GM21367 (cell line): Measurements from ENCODE around the gene ERRFI1.
"Not testable (repeated sequence)": the region's sequence is repeated elsewhere in the genome, so short reads cannot be mapped to it uniquely, and the experiment has no call there.

Experiments used
- ATAC-seq: cut with Tn5 transposase; IDR thresholded peaks from one replicate; pipeline ENCODE4 v1.9.1; 2021; ENCODE audit not compliant: unreplicated experiment

ERRFI1 gene, protein sequence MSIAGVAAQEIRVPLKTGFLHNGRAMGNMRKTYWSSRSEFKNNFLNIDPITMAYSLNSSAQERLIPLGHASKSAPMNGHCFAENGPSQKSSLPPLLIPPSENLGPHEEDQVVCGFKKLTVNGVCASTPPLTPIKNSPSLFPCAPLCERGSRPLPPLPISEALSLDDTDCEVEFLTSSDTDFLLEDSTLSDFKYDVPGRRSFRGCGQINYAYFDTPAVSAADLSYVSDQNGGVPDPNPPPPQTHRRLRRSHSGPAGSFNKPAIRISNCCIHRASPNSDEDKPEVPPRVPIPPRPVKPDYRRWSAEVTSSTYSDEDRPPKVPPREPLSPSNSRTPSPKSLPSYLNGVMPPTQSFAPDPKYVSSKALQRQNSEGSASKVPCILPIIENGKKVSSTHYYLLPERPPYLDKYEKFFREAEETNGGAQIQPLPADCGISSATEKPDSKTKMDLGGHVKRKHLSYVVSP

DNA sequence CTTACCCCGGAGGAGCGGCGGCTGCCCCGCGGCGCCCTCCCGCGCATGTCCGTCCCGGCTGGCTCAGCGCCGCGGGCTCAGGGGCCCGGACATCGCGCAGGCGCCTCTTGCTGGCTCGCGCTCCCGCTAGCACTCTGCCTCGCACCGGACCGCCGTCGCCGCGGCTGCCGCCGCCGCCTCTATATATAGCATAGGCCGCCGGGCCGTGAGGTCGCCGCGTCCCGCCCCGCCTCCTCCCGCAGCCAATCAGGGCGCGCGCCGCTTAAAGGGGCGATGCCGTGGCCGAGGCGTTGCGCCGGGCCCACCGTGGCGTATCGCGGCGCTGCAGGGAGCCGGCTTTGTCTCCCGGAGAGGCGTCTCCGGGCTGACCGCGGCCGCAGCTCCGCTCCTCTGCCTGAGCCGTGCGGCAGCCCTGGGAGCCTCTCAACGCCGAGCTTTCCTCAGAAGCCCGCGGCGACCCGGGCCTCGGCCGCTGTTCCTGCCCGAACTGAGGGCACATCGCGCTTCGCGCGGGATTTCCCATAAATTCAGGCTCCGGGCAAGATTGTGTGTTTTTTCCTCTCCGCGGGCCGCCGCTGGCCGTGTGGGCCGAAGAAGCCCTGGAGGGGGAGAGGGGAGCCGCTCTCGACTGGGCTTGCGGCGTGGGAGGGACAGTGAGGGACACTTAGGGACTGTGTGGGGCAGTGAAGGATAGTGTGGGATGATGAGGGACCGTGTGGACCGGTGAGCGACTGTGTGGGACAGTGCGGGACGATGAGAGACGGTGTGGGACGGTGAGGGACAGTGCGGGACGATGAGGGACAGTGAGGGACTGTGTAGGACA is at the start of gene ERRFI1:
Gene ERRFI1 (minus strand): TSS at position 157 of the 823 bp plus-strand sequence. CDS start 10,690 bp downstream, outside the sequence.
- peak; percentile 88 for ATAC-seq

DNA sequence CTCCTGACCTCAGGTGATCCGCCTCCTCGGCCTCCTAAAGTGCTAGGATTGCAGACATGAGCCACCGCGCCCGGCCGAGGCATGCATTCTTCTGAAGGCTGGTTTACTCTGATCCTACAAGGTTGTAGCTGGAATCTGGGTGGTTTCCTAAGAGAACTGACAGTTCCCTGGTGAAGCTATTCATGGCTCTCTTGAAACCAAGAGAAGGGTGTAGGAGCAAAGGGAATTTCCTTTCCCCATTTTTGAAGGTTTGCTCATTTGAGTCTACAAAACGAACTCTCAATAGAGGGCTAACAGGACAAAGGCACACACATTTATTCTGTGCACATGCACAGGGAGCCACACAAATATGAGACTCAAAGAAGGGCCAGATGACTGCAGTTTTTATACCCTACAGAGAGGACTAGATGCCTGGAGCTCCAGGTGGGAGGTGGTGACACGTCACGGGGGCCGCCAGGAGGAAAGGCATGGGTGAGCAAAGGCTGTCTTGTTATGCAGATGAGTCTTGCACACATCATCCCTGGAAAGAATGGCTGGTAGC is 49.5 kb upstream of the ERRFI1 start:
- no peak for ATAC-seq

DNA sequence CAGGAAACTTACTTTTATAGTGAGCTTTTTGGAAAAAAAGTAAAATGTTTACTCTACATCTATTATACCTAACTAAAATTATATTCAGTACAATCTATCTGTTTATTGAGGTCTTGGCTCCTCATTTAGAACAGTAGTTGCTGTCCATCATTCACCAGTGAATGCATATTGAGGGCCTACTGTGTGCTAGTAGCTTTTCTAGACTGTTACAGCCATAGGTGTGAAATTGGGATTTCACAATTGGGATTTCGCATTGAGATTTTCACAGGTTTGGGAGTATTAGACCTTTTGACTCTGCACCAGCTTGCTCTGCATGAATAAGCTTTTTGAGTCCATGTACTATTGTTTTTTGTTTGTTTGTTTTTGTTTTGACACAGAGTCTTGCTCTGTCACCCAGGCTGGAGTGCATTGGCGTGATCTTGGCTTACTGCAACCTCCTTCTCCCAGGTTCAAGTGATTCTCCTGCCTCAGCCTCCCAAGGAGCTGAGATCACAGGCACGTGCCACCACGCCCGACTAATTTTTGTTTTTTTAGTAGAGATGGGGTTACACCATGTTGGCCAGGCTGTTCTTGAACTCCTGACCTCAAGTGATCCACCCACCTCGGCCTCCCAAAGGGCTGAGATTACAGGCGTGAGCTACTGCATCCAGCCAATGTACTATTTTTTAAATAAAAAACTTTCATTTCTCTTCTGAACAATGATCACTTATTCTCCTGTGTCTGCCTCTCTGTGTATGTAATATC is 47.2 kb upstream of the ERRFI1 start:
- ATAC-seq: no peak

DNA sequence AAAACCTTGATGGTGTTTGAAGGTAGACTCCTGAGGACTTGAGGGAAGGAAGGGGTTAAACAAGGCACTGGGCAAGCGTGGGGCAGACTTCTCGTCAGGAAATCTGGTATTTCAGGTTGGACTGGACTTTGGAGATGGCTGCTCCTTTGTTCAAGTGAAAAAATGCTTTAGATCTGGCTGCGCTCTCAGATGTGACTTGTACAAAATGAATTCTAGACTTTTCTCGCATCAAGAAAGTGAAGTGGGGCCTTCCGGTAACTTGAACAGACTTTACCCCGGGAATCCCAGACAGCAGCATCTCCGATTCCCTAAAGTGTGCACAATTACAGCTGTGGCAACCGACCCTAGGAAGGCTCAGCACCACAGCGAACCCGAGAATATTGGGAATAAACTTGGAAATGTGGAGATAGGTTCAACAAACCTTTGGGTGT is 44.3 kb upstream of the ERRFI1 start:
- ATAC-seq: no peak

DNA sequence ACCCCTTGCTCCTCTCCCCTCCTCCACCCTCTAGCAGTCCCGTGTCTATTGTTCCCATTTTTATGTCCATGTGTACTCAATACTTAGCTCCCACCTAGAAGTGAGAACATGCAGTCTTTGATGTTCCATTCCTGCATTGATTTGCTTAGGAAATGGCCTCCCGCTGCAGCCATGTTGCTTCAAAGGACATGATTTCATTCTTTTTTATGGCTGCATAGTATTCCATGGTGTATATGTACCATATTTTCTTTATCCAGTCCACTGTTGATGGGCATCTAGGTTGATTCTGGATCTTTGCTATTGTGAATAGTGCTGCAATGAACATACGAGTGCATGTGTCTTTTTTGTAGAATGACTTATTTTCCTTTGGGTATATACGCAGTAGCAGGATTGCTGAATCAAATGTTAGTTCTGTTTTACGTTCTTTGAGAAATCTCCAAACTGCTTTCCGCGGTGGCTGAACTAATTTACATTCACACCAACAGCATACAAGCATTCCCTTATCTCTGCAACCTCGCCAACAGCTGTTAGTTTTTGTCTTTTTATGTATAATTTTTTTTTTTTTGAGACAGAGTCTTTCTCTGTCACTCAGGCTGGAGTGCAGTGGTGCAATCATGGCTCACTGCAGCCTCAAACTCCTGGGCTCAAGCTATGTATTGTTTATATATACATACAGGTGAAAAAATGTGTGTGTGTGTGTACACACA is 43.7 kb upstream of the ERRFI1 start:
- not testable (repeated sequence) for ATAC-seq

DNA sequence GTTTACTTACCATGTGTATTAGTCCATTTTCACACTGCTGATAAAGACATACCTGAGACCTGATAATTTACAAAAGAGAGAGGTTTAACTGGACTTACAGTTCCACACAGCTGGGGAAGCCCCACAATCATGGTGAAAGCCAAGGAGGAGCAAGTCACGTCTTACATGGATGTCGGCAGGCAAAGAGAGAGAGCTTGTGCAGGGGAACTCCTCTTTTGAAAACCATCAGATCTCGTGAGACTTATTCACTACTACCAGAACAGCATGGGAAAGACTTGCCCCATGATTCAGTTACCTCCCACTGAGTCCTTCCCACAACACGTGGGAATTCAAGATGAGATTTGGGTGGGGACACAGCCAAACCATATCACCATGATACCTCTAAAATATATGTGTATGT is 39.3 kb upstream of the ERRFI1 start:
- ATAC-seq: no peak

DNA sequence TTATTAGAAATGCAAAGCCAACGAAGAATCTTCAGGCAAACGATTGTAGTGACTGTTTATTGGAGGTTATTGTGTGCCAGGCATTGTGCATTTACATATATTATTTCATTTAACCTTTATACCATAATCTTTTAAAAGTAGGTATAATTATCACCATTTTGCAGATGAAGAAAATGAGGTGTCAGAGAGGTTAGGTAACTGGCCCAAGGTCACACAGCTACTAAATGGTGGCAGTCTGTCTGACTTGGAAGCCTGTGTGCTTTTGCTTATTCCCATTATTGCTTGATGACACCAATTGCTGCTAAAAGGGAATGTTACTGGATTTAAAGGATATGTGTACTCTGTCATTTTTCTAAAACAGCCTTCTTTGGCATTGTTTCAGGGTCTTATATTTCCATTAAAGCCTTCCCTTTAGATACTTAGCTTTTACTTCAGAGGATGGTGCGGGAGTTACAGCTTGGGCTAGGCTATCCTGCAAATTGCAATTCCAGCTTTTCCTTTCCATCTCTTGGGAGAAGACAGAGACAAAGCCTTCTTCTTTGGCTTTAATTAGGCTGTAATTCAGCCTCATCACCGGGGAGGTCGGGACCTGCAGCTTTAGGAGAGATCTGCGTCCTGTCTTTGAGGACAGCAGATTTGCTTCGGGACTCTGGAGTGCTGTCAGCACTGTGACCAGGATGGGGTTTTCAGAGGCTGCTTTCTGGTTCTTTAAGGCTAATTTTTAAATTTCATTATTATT is 37.4 kb upstream of the ERRFI1 start:
- ATAC-seq: no peak

DNA sequence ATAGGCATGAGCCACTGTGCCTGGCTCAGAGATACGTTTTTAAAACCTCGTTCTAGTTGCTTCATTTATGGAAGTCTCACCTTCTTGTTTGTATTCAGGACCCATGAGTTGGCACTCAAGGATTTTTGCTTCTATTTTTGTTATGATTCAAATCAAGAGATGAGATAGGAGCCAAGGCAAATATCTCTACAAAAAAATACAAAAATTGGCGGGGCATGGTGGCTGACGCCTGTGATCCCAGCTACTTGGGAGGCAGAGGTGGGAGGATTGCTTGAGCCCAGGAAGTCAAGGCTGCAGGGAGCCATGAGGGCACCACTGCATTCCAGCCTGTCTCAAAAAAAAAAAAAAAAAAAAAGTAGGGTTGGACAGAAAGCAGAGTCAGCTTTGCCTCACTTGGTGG is 36.8 kb upstream of the ERRFI1 start:
- no peak for ATAC-seq

DNA sequence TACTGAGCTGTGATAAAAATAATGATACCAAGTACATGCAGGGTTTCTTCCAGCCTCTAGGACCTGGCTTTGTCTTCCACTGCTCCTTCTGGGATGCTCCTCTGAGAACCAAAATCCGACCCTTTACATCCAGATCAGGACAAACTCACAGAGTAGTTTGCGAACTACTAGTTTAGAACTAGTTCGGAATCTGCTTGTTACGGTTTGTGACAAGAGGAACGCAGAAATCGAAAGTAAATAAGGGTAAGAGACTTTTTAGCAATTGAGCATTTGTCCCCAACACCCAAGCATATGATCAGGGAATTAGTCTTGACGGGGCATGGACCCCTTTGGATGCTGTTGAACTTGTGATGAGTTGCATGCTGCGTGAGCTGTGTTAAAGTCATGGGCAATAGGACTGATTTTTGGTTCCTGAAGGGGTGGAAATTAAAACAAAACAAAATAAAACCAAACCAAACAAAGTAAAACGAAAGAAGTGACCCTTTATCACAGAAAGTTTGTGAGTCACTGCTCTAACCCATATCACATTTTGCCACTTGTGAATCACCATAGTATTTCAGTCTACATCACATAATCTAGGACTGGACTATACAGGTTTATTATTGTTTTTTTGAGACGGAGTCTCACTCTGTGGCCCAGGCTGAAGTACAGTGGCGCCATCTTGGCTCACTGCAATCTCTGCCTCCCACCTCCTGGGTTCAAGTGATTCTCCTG is 35.7 kb upstream of the ERRFI1 start:
- no peak for ATAC-seq

DNA sequence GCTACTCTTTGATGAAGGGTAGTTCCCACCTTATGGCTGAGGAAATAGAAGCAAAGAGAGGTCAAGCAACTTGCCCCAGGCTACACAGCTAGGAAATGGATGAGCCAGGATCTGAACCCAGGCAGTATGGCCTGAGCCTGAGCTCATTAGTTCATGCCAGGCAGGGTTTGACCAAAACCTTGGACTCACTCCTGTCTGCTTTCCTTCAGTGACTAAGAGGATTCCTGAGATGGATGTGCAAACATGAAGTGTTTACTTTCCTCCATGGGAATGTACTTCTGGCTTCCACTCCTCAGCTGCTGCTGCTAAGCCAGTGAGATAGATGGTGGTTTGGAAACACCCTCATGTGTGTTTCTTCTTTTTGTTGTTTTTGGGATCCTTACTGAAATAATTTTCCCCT is 35.1 kb upstream of the ERRFI1 start:
- no peak for ATAC-seq

DNA sequence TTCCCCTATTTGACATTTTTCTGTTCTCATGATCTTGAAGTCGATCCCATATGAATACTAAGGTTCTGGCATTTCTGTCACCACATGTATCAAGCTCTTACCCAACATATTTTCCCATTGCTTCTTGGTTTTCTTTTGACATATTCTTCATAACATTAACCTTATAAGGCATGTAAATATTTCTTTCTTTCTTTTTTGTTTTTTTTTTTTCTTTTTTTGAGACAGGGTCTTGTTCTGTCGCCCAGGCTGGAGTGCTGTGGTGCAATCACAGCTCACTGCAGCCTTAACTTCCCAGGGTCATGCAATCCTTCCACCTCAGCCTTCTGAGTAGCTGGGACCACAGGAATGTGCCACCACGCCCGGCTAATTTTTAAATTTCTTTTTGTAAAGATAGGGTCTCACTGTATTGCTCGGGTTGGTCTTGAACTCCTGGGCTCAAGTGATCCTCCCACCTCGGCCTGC is 33.1 kb upstream of the ERRFI1 start:
- ATAC-seq: no peak

DNA sequence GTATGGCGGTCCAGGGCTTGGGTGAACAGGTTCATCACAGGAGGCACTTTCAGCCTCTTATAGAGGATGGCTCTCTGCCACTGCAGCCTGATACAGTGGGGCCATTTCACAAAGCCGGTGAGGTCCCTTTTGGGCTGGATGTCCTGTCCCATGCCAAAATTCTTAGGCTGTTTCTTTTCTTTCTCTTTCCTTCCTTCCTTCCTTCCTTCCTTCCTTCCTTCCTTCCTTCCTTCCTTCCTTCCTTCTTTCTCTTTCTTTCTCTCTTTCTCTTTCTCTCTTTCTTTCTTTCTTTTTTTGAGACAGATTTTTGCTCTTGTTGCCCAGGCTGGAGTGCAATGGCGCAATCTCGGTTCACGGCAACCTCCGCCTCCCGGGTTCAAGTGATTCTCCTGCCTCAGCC is 31.7 kb upstream of the ERRFI1 start:
- ATAC-seq: not testable (repeated sequence)

DNA sequence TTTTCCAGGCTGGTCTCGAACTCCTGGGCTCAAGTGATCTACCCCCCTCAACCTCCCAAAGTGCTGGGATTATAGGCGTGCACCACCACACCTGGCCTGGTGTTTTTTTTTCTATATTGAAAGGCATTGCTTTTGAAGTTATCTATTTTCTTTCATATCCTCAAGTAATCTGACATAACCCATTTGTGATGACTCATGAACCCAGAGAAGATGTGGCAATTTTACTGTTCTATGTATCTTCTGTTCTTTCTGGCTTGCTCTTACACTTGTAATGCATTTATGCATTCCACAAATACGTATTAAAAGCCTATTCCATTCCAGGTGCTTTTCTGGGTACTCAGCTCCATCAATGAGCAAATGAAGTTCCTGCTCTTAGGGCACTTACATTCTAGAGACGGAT is 29.9 kb upstream of the ERRFI1 start:
- ATAC-seq: no peak

DNA sequence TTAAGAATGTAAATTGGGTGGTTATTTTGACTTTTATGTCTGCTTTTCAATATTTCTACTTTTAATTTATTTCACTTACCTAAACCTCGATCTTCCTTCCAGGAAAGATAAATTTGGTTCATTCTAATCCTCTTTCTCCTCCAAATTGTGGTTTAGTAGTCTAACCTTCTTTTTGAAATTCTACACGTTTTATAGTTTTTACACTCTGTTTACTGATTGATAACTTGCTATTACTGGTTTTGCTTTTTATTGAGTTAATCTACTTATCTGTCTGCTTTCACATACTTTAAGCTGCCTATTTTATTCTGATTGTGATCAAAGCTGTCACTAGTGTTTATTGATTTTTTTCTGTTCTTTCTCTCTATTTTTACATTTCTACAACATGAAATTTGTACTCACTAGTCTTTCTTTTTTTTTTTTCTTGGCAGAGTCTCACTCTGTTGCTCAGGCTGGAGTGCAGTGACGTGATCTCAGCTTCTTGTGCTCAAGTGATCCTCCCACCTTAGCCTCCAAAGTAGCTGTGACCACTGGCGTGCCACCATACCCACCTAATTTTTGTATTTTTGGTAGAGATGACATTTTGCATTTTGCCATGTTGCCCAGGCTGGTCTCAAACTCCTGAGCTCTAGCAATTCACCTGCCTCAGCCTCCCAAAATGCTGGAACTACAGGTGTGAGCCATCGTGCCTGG is 27.9 kb upstream of the ERRFI1 start:
- ATAC-seq: no peak

DNA sequence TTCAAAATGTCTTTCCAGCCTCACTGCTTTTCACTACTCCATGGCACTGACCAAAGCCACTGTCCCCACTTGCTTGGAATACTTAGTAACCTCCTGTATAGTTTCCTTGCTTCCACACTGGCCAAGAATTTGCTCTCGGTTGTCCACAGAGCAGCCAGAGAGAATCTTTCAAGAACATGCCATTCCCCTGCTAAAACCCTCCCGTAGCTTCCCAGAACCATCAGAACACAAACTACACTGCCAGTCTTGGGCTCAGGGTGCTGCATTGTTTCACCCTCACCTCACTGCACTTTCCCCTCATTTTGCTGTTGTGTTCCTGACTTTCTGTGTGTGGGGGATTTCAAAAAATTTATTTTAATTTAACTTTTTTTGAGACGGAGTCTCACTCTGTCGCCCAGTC is 25.5 kb upstream of the ERRFI1 start:
- ATAC-seq: no peak

DNA sequence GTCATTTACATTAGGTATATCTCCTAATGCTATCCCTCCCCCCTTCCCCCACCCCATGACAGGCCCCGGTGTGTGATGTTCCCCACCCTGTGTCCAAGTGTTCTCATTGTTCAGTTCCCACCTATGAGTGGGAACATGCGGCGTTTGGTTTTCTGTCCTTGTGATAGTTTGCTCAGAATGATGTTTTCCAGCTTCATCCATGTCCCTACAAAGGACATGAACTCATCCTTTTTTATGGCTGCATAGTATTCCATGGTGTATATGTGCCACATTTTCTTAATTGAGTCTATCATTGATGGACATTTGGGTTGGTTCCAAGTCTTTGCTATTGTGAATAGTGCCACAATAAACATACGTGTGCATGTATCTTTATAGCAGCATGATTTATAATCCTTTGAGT is 23.1 kb upstream of the ERRFI1 start:
- not testable (repeated sequence) for ATAC-seq

DNA sequence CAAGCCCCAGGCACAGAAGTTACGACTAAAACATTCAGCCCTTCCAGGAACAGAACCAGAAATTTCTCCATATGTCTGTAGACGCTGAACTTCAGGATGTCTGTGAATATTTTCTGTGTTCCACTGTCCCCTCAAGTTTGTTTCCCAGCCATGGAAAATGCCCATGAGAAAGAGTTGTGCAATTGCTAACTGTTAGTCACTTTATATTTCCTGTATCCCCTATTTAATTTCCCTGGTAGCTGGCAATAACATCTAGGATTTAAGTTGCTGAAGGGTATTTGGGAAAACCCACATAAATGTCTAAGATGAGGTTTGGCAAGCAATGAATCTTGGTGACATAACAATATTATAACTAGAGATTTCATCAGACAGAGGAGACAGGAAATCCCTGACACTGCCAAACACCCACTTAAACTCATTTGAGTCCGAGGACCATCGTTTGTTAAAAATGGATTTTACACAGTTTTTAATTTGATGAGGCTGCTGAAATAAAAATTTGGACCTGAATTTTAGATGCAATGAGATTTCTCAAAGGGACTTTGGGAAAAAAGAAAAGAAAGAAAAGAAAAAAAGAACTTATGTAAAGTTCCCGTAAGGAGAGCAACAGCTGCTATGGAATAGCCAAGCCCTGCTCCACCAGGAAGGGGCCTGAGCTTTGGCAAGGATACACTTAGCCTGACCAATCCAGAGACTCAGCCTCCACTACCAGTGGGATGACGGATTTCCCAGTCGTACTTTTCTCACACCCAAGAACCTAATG is 21.8 kb upstream of the ERRFI1 start:
- no peak for ATAC-seq

DNA sequence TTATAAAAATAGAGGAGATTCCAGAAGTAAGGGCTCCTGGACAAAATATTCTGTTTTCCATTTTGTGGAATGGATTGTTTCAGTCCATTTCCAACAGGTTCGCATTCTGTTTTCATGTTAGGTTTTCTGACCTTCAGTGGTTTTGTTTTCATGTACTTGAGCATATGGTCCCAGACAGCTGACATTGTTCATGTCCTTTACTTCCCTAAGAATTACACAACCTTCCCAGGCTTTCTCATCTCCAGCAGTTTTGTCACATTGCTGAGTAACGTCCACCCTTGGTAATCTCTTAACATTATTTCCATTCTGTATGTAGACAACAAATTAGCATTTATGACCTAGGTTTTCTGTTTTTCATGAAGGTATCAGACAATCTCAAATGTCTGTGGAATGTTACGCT is 21.0 kb upstream of the ERRFI1 start:
- ATAC-seq: no peak
